NOMO-1 (cell line): ENCODE data around the gene UQCC3.
A peak's percentile ranks its signal among the peaks of the same experiment; 100 is the strongest.
"Not testable (repeated sequence)": the region's sequence is repeated elsewhere in the genome, so short reads cannot be mapped to it uniquely, and the experiment has no call there.

Experiments used
- DNase-seq, 2 experiments: peaks; one replicate each; lab custom pipeline; 2025; ENCODE audit not compliant: unreplicated experiment in 2 of 2; lab: John Stamatoyannopoulos, UW

The UQCC3 gene

DNA sequence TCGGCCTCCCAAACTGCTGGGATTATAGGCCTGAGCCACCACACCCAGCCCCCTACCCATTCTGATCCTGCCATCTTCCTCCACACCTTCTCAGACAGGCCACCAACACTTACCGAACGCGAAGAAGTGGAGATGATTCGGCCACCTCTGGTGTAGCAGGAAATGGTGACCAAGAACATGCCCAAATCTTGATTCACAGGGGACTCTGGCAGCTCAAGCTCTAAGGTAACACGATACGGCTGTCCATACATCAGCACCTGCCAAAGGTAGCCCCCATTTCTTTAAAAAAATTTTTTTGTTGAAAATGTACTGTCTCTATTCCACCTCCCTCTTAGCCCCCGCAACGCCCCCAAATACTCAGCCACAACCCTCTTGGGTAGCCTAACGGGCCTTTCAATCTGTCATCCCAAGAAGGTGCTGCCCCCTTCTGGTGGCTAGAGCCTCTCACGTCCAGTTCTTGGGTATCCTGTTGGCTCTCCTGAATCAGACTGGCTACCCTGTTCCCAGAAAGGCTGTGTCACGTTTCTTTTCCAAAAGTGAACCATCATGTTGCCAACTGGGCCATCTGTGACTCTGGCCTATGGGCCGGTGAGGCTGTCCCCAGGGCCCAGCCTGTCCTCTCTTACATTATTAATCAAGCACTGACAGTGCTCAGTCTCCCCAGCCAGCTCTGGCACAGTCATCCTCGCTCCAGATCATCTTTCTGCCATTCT, 23.1 kb downstream of the UQCC3 start:
- peak; percentile 46 to 53 for DNase-seq

DNA sequence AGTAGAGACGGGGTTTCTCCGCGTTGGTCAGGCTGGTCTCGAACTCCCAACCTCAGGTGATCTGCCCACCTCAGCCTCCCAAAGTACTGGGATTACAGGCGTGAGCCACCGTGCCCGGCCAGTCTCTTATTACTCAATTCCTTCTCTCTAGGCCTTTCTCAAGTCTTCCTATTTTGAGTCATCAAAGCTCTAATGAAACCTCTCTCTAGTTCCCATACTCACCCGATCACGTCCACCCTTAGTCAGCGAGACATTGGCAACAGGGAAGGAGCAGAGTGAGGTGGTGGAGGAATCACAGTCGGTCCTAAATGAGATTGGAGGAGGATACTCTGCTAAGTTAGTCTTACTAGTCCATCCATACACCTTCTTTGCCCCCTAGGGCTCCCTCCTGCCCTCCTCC, 30.8 kb downstream of the UQCC3 start:
- no peak for DNase-seq

DNA sequence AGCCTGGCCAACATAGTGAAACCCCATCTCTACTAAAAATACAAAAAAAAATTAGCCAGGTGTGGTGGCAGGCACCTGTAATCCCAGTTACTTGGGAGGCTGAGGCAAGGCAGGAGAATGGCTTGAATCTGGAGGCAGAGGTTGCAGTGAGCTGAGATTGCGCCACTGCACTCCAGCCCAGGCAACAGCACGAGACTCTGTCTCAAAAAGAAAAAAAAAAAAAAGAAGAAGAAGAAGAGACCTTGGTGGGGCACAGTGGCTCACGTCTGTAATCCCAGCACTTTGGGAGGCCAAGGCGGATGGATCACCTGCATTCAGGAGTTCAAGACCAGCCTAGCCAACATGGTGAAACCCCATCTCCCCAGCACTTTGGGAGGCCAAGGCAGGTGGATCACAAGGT, 32.4 kb downstream of the UQCC3 start:
- not testable (repeated sequence) for DNase-seq

DNA sequence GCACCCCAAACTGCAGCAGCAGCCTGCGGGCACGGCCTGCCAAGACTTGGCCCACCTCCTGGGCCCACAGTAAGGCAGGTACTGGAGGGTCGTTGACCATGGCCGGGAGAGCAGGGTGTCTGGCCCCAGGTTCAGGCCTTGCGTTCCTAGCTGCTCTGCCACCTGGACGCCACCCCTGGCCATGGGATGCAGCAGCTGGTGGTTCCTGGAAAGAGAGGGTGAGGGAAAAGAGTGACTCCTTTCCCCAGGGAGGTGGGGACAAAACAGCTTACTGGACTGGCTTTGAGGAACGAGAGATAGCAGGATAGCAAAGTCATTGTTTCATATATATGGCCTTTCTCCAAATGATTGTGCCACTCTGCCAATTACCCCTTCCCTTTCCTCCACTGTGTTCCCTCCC, 33.9 kb downstream of the UQCC3 start:
- DNase-seq, result no peak

DNA sequence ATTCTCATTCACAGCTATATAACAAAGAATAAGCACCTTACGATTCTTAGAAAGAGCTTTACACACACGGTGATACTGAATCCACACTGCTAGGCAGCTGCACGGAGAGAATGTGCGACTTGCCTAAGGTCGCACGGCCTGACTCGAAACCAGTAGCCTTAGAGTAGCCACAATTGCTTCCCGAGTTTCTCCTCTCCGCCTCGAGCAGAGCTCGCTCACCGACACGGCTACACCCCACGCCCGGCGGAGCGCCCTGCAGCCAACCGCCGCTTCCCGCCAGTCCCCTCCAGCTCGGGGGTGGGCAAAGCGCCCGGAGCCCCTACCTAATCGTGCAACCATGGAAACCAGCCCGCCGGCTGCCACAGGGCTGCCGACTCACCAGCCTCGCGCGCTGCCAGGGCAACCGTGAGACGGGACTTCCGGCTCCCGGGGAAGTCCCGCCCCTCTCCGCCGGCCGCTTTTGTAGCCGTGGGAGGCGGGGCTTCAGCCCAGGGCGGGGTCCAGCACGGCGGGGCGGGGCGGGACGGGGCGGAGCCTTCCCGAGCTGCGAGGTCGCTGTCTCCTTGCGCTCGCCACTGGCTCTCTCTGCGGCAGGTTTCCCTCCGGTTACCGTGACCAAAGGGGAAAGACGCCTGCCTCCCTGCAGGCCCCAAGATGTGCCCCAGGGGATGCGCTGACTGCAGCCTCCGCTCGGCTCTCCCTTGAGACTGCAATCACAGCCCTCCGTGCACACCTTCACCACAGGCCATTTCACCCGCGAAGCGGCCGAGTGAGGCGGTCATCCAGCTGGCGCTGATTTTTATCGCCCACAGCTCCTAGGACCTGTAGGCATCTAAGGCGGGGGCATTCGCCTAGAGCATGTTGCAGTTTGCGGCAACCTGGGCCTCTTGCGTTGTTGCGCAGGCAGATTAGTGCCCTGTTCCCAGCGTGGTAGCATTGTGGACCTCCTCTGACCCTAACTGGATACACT, 34.7 kb downstream of the UQCC3 start:
- peak; percentile 81 to 87 for DNase-seq

DNA sequence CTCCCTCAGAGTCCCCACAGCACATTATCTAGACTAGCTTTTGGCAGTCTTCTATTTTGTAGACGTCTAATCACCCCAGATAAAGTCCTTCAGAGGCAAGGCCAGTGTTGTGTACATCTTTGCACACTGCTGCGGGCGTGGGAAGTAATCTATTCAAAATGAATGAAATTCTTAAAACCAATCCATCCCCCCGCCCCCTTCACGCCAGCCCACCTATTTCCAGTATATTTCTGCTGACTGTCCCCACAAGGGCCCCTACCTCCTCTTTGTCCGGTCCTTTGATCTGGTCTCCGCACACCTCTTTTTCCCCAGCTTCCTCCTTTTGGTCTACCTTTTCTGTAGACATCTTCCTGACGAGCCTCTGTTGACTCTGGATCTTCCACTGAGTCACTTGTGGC, 35.4 kb downstream of the UQCC3 start:
- DNase-seq, result no peak

DNA sequence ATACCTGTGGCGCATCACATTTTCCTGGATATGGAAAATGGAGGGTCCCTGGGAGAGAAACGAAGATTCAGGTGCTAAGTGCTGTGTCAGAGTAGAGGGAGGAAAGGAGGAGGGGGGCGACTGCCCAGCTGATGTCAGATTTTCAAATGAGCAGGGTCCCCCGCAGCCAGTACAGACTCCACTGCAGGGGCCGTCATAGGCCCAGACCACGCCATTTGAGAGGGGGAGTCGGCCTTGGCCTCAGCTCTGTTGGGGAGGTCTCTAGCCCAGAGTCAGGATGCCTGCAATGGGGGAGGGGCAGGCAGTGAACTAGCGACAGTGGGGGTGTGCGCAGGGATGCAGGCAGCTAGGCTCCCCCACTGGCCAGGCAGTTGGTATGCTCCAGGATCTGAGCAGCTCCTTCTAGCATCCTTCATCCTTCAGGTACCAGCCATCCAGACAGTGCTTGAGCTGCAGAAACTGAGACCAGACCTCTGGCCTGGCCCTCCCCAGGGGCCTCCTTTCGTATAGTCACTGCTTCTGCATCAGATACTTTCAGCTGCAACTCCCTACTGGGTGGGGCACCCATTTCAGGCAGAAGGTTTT, 35.9 kb downstream of the UQCC3 start, which contains the start of the genes BSCL2 and GNG3:
Gene BSCL2, minus strand, starts transcription at position 148 of the 585 bp plus-strand sequence. CDS start 229 bp downstream, outside the sequence.
Gene GNG3, plus strand, starts transcription at position 400 of the 585 bp plus-strand sequence. CDS start 620 bp downstream, outside the sequence.
- no peak for DNase-seq

DNA sequence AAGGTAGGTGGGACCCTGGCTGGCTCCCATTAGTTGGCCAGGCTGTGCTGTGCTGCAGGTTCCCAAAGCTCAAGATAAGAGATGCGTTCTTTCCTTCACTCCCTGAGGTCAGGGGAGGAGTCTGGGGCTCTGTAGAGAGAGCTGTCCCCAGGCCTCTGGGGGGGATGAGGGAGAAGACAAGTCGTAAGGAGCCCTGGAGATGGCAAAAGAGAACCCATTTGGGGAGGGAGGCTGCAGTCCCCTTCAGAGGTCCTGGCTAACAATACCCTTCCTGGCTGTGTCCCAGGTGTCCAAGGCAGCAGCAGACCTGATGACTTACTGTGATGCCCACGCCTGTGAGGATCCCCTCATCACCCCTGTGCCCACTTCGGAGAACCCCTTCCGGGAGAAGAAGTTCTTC, 36.9 kb downstream of the UQCC3 start:
- no peak for DNase-seq

DNA sequence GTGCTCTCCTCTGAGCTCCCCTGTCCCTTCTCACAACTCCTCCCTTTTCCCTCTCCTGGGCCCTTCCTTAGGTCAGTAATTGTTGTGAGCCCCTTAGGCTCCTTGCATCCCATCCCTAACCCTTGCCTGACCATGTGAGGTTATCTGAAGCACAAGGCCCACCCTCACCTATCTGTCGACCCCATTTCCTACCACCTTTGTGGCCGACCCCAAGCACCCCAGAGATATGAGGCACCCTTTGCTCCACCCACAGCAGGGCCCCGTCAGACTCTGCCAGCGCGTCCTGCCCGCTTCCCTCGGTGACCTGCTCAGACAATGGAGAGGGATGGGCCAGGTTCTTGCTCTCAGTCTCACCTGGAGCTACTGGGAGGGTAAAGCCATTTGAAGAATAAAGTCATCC, 37.3 kb downstream of the UQCC3 start:
- peak in 1 of 2 experiments; percentile 33 for DNase-seq

DNA sequence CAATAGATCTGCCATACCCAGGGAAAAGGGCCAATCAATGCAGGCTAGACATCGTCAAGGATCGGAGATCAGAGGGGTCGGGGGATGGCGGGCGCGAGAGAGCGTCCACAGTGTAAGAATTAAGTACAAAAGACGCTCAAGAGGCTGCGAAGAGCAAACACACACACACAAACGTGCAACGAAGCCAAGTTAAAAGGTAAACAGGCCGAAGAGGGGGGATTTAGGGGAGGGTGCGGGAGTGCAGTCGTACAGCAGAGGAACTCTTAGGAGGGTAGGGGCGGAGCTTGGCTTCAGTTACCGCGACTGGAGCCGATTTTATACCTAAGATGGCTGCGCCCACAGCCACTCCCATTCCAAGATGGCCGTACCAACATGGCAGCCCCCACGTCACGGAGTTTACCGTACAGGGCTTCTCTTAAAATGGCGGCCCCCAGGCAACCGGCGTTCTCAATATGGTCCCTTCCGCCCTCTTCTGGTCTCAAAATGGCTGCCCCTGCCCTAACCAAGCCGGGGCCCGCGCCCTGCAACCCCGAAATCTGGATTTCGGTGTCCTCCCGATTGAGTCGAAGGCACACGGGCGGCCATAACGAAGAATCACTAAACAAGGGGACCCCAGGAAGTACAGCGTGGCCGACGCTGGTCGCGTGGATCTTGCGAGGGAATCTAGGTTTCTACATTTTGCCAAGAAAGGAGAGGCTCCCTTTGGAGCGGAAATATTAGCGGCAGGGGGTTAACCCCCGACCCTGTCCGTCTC, 38.0 kb downstream of the UQCC3 start:
- peak; percentile 98 for DNase-seq

DNA sequence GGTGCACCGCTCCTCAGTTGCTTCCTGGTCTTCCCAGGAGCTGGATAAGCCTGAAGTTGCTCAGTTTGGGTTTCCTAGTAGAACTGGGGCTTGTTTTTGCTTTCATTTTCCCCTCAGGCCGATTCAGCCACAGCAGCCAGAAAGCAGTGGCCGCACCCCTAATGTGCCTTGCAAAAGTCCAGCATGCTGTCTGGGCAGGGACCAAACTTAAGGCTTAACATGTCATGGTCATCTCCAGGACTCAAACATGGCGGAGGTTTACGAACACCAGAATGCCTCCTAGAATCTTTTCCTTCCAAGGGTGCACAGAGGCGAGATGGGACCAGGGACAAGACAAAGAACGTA, 38.5 kb downstream of the UQCC3 start:
- peak in 1 of 2 experiments; percentile 49 for DNase-seq

DNA sequence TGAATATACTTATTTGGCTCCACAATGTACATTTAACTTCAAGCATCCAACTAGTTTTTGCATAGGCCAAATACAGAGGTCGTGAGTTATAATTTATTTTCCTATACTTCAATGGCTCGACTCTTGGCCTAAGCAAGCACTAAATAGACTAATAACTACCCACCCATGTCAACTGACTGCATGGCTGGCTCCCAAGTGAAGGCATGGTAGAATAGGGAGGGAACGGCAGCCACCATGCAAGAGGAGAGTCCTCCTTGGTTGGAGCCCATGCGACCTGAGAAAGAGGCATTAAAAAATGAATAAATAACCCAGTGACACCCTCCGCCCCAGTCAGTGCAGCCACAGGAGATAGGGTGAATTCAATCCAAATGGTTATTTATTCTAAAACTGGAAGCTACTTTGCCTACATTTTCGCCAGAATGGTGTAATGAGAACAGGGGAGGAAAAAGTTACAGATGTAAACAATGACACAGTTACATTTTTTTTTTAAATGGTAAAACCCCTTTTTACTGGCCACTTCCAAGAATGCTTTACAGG, 40.9 kb downstream of the UQCC3 start:
- no peak for DNase-seq

DNA sequence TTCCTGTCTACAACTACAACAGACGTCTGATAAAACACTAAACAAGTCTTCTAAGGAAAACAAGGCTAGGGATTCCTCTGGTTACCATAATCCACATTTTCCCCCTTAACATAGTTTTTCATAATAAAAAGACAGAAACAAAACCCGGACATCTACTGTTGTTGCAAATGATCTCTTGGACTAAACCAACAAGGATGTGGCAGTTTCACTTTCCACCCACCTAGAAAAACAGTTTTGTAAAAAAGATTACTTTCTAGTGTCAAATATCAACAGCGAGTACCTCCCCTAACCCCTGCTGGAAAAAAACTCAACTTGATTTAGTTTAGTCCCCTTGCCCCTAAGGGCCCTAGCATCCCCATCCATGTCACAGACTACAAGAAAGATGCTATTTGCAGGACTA, 41.4 kb downstream of the UQCC3 start:
- no peak for DNase-seq

DNA sequence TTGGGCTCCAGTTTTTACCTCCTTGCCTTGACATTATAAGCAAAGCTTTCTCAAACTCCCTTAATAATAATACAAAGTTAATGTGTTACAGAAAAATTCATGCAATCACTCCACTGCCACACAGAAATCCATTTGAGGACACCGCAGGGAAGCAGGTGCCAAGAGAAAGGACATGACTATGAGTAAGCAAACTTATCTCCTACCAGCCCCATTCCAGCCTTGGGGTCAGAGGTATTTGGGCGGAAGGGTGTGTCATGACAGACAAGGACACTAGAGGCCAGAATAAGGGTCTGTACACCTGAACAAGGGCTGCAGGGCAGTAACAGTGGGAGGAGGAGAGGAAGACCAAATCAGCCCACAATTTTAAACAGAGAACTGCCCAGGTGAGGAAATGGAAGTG, 41.9 kb downstream of the UQCC3 start:
- no peak for DNase-seq

DNA sequence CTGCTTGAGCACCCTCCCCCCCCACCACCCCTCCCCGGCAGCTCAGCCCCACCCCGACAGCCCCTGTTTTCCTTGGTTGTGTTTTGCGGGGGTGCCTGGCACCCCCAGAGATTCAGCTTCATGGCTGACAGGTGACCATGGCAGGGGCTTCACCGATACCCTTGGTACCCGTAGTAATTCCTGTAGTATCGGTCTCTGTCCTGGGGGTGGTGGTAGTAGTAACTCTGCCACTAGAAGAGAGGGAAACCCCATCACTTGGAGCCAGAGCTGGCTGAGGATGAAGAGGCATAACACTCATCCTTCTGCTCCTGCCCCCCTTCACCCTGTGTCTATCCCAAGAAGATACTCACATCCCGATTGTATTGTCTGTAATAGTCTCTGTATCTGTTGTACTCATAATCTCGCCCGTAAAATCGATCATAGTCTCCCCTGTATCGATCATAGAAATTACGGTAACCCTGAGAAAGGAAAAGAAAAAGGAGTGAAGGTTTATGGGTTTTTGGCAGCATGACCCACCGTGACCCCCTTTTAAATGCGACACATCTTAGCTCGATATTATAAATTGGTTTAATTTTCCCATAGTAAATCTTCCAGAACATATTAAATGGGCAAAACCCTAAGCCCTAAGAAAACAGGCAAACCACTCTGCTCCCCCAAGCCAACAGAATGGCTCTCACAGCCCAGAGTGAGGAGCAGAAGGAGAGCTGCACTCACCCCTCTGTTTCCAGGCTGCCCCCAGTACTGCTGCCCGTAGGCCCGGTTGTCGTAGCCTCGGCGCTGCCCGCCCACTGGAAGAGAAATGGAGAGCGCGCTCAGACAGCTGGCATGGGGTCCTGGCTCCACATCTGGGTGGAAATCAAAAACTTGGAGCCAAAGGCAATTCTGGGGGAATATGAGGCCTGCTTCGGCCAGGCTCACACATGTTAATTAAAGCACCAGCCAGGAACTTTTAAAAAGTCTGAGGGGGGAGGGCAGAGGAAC, 44.0 kb downstream of the UQCC3 start:
- DNase-seq, result no peak

DNA sequence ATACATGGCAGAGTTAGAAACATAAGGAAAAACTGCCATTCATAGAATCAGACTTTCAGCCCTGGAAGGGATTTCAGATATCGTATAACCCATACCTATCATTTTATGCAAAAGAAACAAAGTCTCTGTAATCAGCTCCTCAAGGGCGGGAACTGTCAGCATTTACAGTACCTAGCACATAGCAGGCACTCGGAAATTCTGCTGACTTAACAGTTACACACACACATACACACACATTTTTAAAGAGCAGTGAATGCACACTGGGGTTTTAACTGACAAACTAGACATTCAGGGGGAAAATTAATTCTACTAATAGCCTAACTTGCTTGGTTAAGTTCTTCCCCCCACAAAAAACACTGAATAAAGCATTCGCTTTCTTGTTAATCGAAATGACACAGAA, 44.7 kb downstream of the UQCC3 start:
- DNase-seq, result no peak

DNA sequence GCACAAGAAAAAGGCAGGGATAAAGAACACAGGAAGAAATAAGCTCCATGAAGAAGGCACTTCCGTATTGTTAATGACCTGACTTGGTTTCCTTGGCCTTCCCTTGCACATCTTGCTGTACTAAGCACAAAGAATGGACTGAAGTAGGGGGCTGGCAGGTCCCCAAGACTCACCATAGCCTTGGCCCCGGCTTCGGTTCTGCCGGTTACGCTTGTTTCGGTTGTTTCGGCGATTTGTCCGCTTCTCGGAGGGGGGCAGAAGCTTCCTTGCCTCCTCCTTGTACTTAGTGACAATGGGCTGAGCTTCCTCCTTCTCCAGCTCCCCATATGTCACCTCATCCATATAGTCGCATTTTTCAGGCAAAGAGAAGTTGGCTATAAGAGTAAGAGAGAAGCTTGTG, 45.3 kb downstream of the UQCC3 start:
- DNase-seq, result no peak

DNA sequence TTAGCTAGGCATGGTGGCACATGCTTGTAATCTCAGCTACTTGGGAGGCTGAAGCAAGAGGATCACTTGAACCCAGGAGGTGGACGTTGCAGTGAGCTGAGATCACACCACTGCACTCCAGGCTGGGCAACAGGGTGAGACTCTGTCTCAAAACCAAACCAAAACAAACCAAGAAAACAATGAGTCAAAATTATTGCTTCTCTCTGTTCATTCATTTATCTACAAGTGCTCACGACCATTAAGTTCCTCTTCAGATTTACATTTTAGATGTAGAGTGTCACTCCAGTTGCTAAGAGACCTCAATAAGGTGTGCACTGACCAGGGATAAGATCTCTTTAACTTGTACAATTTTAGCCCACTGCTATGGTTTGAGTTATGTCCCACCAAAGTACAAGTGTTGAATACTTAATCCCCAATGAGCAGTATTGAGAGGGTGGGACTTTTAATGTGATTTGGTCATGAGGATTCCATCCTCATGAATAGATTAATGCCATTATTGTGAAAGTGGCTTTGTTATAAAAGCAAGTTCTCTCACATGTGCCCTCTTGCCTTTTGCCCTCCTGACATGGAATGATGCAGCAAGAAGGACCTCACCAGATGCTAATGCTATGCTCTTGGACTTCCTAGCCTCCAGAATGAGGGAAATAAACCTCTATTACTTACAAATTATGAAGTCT, 48.0 kb downstream of the UQCC3 start:
- no peak for DNase-seq

DNA sequence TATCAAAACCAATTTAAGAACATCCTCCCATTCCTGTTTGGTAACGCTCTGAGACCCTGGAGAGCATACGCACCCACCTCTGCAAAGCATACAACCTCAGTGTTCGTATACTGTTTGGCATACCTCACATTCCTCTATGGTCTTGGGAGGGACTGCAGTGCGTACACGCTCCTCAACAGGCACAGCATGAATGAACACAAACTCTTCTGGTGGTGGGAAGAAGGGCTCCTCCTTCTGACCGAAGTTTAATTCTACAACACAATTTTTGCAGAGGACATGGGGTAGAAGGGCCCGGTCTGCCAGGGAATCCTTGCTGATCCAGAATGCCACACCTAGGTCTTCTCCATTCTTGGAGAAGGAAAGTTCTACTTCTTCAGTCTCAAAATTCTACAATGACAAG, 50.5 kb downstream of the UQCC3 start:
- DNase-seq, result no peak
